PFSK-1 (cell line): ENCODE data around the gene NCOA1.

Source experiments
- FOXP2 ChIP-seq: optimal IDR thresholded peaks from 2 replicates; pipeline ENCODE3; 2011; ENCODE audit warnings: borderline replicate concordance, control low read depth, inconsistent platforms; ENCODE audit not compliant: insufficient read depth; ENCODE audit errors: extremely low read length, extremely low read depth
- POLR2AphosphoS5 ChIP-seq: IDR thresholded peaks from 2 replicates; pipeline ENCODE4 v1.6.1; 2012; ENCODE audit warnings: low read depth, mild to moderate bottlenecking, control low read depth, low read length, moderate library complexity
- REST ChIP-seq, 2 experiments: IDR thresholded peaks; 2 replicates each; pipeline versions ENCODE4 v1.6.1 to v1.8.0; 2011 to 2012; ENCODE audit warnings: low read depth in 2 of 2, low read length in 2 of 2, control low read depth in 1 of 2, inconsistent platforms in 1 of 2, mild to moderate bottlenecking in 1 of 2, moderate library complexity in 1 of 2; ENCODE audit not compliant: insufficient read depth in 1 of 2
- SIN3A ChIP-seq: IDR thresholded peaks from 2 replicates; pipeline ENCODE4 v1.6.1; 2012; ENCODE audit warnings: mild to moderate bottlenecking, low read length, moderate library complexity, borderline replicate concordance; ENCODE audit not compliant: insufficient read depth
- TAF1 ChIP-seq: IDR thresholded peaks from 2 replicates; pipeline ENCODE4 v1.6.1; 2012; ENCODE audit warnings: low read length, control low read depth, borderline replicate concordance; ENCODE audit not compliant: insufficient read depth

The NCOA1 gene

GRCh38 chr2:24652265-24653182 is 161.5 kb downstream of the NCOA1 start:
- TF ChIP-seq FOXP2 (no peak), POLR2AphosphoS5 (no peak), REST (IDR thresholded peaks at IDR 0.05; ENCODE audit: insufficient read depth in 1 of 2, low read depth in 2 of 2, low read length in 2 of 2) (no peak), TAF1 (no peak), SIN3A (no peak)

DNA sequence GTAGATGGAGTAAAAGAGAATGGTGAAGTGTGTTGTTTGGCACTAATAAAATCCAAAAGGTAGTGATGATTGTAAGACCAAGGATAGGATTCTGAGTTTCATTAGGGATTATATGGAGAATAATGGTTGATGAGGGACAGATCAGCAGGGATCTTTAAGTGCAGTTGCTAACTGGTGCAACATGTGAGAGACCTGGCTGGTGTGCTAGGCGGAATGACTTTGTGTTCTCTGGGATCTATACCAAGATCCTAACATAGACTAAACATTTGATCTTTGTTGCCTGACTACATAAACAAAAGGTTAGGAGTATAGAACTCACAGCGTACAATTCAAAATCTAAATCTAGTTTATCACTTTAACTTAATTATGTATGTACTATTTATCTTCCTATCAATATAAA is 166.8 kb downstream of the NCOA1 start:
- TF ChIP-seq SIN3A (no peak), FOXP2 (no peak), TAF1 (no peak), POLR2AphosphoS5 (no peak), REST (IDR thresholded peaks at IDR 0.05; ENCODE audit: insufficient read depth in 1 of 2, low read depth in 2 of 2, low read length in 2 of 2) (no peak)

- TF ChIP-seq FOXP2 (no peak), TAF1 (no peak), SIN3A (no peak), POLR2AphosphoS5 (no peak)
Measured at GRCh38 chr2:24658531-24659202, 167.6 kb downstream of the NCOA1 start.

DNA sequence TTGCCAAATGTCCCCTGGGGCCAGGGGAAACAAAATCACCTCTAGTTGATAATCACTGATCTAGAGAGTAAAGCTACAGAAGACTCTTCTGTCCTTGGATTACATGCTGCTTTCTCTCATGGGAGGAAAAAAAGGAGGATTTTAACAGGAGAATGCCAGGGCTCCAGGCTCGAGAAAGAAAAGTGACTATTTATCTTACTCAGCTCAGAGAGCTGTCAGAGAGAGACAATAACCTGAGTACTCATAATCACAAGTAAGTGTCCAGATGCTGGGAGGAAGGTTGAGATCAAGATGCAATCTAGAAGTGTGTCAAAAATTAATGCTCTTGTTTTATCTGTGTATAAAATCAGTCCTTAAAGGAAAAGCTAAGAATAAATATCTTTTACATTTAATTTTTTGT is 168.8 kb downstream of the NCOA1 start:
- TF ChIP-seq FOXP2 (no peak), POLR2AphosphoS5 (no peak), REST (IDR thresholded peaks at IDR 0.05; ENCODE audit: insufficient read depth in 1 of 2, low read depth in 2 of 2, low read length in 2 of 2) (no peak), TAF1 (no peak), SIN3A (no peak)

GRCh38 chr2:24667542-24667941 is 176.5 kb downstream of the NCOA1 start:
- no peak for TF ChIP-seq REST (IDR thresholded peaks at IDR 0.05; ENCODE audit: insufficient read depth in 1 of 2, low read depth in 2 of 2, low read length in 2 of 2)
- no peak for TF ChIP-seq POLR2AphosphoS5
- TF ChIP-seq FOXP2: no peak
- TF ChIP-seq TAF1: no peak
- no peak for TF ChIP-seq SIN3A
